Endothelial cell (in vitro differentiated cells): Measurements from ENCODE around the gene F7. TPM values are rescaled to one million over a fixed set of nuclear protein-coding genes. Genes with fewer than 3 reads are reported as not detected.
"Not testable (repeated sequence)": the region's sequence is repeated elsewhere in the genome, so short reads cannot be mapped to it uniquely, and the experiment has no call there.

Experiments
- DNase-seq: peaks from one replicate; pipeline ENCODE4 v3.0.0; 2021; ENCODE audit warnings: low spot score
- H3K27ac Mint-ChIP-seq: one replicate; pipeline ENCODE4 v1.8.0; 2021; ENCODE audit warnings: mixed read lengths, inconsistent platforms; ENCODE audit not compliant: unreplicated experiment
- H3K27me3 Mint-ChIP-seq: one replicate; pipeline ENCODE4 v1.8.0; 2021; ENCODE audit warnings: mild to moderate bottlenecking, moderate library complexity, mixed read lengths, inconsistent platforms; ENCODE audit not compliant: unreplicated experiment
- H3K36me3 Mint-ChIP-seq: one replicate; pipeline ENCODE4 v1.8.0; 2021; ENCODE audit warnings: mild to moderate bottlenecking, low read depth, mixed read lengths, inconsistent platforms; ENCODE audit not compliant: unreplicated experiment
- H3K4me1 Mint-ChIP-seq: one replicate; pipeline ENCODE4 v1.8.0; 2021; ENCODE audit warnings: mild to moderate bottlenecking, mixed read lengths, inconsistent platforms; ENCODE audit not compliant: unreplicated experiment
- H3K4me3 Mint-ChIP-seq: one replicate; pipeline ENCODE4 v1.8.0; 2021; ENCODE audit warnings: mild to moderate bottlenecking, mixed read lengths, inconsistent platforms; ENCODE audit not compliant: unreplicated experiment
- H3K9me3 Mint-ChIP-seq: one replicate; pipeline ENCODE4 v1.8.0; 2021; ENCODE audit warnings: mixed read lengths, inconsistent platforms; ENCODE audit not compliant: unreplicated experiment
- CTCF ChIP-seq: fragments of 200-600 bp; sonication (generic); IDR thresholded peaks from one replicate; pipeline ENCODE4 v1.5.0; 2021; ENCODE audit warnings: antibody characterized with exemption; ENCODE audit not compliant: unreplicated experiment
- total RNA-seq: library from RNA; stranded (reverse); fragmentation: NEBNext Ultra II Directional; extraction: Animal tissue kit (Norgen Biotek cat#: 25700); gene quantifications from one replicate; pipeline ENCODE4 v1.2.1, GENCODE V29; 2021; ENCODE audit not compliant: unreplicated experiment

F7 gene
- total RNA-seq, 1 donor from 2014 or later = not detected

DNA sequence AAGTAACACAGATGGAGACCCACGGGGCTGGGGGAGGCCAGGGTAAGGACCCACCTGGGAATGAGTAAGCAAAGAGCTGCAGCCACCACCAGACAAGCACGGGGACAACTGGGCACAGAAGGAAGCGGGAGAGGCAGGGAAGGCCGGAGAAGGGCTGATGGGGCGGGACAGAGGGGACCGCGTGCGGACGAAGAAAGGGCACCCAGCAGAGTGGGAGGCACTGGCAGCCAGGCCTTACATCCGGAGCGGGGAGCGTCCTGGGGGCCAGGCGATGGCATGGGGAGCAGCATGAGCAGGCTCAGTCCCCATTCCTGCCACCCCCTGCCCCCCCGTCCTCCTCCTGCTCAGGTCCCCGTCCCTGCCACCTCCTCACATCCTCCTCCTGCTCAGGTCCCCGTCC, 55.8 kb downstream of the F7 start:
- no peaks in the 10 kb centered on the region for H3K9me3 Mint-ChIP-seq
- DNase-seq = no peak
- peaks cover 3% of the 10 kb centered on the region for H3K36me3 Mint-ChIP-seq
- peaks cover 14% of the 10 kb centered on the region for H3K27me3 Mint-ChIP-seq
- TF ChIP-seq CTCF = no peak
- H3K4me3 Mint-ChIP-seq = no peak overlapping the region
- H3K4me1 Mint-ChIP-seq = peaks cover 7% of the 10 kb centered on the region
- no peak overlapping the region for H3K27ac Mint-ChIP-seq

- H3K27me3 Mint-ChIP-seq = peaks cover 14% of the 10 kb centered on the region
- not testable (repeated sequence) for H3K27ac Mint-ChIP-seq, H3K9me3 Mint-ChIP-seq, H3K36me3 Mint-ChIP-seq, H3K4me1 Mint-ChIP-seq, DNase-seq, H3K4me3 Mint-ChIP-seq
Measured at GRCh38 chr13:113161975-113162374, 56.4 kb downstream of the F7 start.

GRCh38 chr13:113162783-113163685, 57.4 kb downstream of the F7 start:
- no peaks in the 10 kb centered on the region for H3K9me3 Mint-ChIP-seq
- no peak overlapping the region for H3K27ac Mint-ChIP-seq
- peaks cover 3% of the 10 kb centered on the region for H3K36me3 Mint-ChIP-seq
- DNase-seq = no peak
- no peak for TF ChIP-seq CTCF
- peaks cover 10% of the 10 kb centered on the region for H3K4me1 Mint-ChIP-seq
- peak overlapping the region; percentile 65 for H3K4me3 Mint-ChIP-seq
- H3K27me3 Mint-ChIP-seq = peaks cover 14% of the 10 kb centered on the region

GRCh38 chr13:113164492-113164891, 58.9 kb downstream of the F7 start:
- H3K27ac Mint-ChIP-seq = no peak overlapping the region
- DNase-seq = no peak
- no peaks in the 10 kb centered on the region for H3K9me3 Mint-ChIP-seq
- peaks cover 10% of the 10 kb centered on the region for H3K4me1 Mint-ChIP-seq
- no peak for TF ChIP-seq CTCF
- H3K4me3 Mint-ChIP-seq = no peak overlapping the region
- peaks cover 13% of the 10 kb centered on the region for H3K27me3 Mint-ChIP-seq
- peaks cover 3% of the 10 kb centered on the region for H3K36me3 Mint-ChIP-seq

GRCh38 chr13:113166266-113166665, 60.7 kb downstream of the F7 start:
- peaks cover 7% of the 10 kb centered on the region for H3K36me3 Mint-ChIP-seq
- H3K9me3 Mint-ChIP-seq = no peaks in the 10 kb centered on the region

More at GRCh38 chr13:113166266-113166665, 60.7 kb downstream of the F7 start:
- H3K4me3 Mint-ChIP-seq = no peak overlapping the region
- H3K27me3 Mint-ChIP-seq = peaks cover 11% of the 10 kb centered on the region
- no peak for DNase-seq
- H3K27ac Mint-ChIP-seq = no peak overlapping the region
- no peak for TF ChIP-seq CTCF
- peaks cover 25% of the 10 kb centered on the region for H3K4me1 Mint-ChIP-seq
